NCI-H345 treated with DMSO at 0.1 percent for 48 hours (cell line): Measurements from ENCODE around the gene PHPT1.
"Not testable (repeated sequence)": the region's sequence is repeated elsewhere in the genome, so short reads cannot be mapped to it uniquely, and the experiment has no call there.

Source experiments
- DNase-seq: peaks from one replicate; lab custom pipeline; 2025; ENCODE audit not compliant: unreplicated experiment; lab: John Stamatoyannopoulos, UW

The PHPT1 gene

DNA sequence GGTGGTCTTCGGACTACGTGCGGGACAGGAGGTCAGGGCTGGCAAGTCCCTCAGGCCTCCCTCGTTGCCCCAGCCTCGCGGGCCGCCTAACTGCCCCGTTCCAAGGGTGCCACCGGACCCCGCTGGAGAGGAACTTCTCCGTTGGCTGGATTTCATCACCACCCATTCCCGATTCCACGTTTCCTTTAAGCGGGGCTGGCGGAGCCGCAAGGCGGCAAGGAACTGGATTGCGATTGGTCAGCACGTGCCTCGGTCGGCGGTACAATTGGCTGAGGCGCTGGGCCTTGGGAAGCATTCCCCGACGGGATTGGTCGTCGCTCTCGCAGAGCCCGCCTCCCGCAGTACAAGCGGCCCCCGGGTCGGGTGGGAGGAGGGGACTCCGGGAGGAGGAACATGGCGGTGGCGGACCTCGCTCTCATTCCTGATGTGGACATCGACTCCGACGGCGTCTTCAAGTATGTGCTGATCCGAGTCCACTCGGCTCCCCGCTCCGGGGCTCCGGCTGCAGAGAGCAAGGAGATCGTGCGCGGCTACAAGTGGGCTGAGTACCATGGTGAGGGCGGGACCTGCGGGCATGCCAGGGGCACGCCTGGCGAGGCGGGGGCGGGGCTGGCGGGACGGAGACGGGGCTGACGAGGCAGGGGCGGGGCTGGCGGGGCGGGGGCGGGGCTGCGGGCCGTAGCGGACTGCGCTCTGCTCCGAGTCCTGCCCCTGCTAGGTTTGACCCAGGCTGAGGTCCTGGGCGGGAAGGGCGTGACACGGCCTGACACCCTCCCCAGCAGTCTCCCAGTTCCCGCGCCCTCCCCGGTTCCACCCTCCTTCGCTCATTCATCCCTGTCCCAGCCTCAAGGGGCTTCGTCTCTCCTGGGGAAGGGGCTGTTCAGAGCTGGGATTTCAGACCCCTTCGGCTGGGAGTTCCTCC lies at the start of gene PHPT1:
Gene PHPT1 (plus strand): TSS at position 372 of the 922 bp plus-strand sequence. CDS start 22 bp downstream, at position 394.
- peak; percentile 97 for DNase-seq

DNA sequence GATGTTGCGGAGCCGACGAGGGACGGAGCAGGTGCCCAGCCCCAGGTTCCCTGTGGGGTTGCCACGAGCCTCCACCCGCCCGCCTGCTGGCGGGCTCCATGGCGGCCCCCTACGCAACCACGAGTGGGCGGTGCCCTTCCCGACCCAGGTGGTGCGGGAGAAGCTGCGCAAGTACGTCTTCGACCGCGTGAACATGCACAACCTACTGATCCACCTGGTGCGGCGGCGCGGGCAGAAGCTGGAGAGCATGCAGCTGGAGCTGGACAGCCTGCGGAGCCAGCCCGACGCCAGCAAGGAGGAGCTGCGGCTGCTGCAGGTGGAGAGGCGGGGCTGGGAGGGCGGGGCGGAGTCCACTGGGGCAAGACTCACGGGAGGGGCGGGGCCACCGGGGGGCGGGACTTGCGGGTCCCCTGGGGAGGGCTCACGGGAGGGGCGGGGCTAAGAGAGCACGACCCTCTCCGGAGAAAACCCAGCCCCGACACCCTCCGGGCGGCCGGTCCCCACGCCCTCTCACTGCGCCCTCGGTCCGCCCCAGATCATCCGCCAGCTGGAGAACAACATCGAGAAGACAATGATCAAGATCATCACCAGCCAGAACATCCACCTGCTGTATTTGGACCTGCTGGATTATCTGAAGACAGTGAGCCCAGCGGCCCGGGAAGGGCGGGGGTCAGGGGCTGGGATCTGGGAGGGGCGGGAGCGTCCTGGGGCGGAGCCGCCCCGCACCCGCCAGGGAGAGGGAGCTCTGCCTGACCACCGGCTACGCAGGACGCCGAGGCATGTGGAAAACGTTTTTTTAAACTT lies 49.2 kb upstream of the PHPT1 start:
- DNase-seq: peak; percentile 89

DNA sequence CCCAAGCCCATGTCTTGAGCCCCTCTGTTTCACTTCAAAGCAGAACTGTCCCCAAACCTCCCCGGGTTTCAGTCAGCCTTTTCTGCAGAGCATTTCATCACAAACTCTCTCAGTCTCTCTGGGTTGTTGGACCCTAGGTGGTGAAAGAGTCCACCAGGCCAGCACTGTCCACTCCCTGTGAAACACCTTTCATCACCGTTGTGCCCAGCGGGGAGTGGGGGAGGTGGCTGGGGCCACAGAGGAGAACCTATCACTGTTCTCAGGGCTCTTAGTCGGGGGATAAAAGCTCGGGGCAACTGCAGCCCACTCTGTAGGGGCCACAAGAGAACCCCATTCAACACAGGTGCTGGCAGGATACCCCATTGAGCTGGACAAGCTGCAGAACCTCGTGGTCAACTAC lies 46.9 kb upstream of the PHPT1 start:
- DNase-seq: no peak

DNA sequence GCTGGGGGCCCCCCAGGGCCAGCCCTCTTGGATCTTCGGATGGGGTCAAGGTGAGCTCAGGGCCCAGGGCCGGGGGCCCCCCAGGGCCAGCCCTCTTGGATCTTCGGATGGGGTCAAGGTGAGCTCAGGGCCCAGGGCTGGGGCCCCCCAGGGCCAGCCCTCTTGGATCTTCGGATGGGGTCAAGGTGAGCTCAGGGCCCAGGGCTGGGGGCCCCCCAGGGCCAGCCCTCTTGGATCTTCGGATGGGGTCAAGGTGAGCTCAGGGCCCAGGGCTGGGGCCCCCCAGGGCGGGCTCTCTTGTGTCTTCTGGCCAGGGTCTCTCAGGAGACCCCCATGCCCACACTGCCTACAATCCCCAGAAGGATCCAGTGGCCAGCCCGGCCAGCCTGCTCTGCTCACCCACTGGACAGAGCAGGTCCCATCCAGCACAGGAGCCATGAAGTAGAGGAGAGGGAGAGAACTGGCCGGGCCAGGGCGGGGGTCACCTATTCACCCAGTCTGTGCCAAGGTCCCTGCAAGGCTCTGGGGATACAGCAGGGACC lies 46.1 kb upstream of the PHPT1 start:
- not testable (repeated sequence) for DNase-seq

DNA sequence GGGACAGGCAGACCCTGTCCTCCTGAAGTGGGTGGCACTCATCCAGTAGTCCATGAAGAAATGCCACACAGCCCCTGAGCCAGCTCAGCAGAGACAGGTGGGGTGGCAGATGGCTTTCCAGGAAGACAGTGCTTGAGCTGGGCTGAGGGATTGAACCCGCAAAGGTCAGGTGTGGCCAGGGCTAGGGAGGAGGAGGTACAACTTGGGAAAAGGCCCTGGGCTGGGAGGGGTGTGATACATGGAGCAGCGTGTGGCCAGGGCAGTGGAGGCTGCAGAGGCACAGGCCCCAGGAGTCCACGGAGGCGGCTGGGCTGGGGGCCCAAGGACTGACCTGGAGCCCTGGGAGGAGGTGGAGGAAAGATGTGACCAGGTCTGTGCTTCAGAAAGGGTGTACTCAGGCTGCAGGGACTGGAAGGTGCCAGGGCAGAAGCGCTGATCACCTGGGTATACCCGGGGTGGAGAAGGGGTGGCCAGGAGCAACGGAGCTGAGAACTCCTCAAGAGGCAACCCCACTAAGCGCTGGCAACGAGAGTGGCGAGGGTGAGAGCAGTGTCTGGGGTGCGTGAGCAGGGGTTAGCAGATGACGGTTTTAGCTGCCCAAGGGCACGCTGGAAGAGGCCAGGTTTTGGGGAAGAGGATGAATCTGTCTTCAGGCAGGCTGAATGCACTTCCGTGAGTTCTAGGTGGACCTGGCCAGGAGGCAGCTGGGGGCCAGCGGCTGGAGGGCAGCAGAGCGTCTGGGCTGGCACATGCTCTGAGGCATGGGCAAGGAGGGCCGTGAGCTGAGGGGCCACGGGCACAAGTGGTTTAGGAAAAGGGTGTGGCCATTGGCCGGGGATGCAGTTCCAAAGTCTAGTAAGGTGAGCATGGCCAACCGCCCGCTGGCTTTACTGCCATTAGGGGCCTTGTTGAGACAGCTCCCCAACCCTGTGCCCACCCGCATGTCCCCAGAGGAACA lies 45.4 kb upstream of the PHPT1 start:
- DNase-seq: no peak

DNA sequence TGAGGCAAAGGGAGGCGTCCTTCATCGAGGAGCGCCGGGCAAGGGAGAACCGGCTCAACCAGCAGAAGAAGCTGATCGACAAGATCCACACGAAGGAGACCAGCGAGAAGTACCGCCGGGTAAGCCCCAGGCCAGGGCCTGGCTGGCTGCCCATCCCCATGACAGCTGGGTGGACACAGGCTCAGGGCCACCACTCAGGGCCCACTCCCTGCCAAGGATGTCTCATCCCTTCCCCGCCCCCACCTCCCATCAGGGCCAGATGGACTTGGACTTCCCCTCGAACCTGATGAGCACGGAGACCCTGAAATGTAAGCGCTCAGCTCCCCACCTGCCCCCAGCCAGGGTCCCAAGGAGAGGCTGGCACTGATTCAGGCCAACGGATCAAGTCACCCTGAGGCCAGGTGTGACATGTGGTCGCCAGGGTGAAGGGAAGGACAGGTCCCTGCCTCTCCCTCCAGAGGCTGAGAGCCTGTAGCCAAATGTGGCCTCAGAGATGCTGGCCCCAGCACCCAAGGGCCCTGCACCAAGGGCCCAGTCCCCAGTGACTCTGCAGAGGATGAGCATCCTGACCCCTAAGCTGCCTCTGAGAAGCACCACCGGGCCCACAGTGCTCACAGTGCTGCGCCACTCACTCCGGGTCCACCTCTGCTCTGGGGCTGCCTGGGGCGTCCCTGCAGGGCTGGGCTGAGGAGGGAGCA lies 44.6 kb upstream of the PHPT1 start:
- no peak for DNase-seq

DNA sequence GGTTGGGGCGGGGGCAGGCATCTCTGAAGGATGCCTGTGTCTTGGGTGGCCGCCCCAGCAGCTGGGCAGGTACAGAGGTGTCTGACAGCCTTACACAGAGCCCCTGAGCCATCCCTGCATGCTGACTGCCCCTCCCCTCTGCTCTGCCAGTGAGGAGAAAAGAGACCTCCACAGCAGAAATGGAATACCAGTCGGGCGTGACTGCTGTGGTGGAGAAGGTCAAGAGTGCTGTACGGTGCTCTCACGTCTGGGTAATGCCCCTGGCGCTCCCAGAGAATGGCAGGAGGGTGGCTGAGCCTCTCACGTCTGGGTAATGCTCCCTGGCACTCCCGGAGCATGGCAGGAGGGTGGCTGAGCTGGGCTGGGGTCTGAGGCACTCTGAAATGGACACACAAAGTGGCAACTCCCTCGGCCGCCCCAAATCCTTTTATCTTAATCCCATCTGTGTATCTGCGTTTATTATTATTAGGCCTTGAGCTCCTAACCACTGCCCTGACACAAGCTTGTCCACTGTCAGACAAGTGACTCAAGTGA lies 43.9 kb upstream of the PHPT1 start:
- no peak for DNase-seq

DNA sequence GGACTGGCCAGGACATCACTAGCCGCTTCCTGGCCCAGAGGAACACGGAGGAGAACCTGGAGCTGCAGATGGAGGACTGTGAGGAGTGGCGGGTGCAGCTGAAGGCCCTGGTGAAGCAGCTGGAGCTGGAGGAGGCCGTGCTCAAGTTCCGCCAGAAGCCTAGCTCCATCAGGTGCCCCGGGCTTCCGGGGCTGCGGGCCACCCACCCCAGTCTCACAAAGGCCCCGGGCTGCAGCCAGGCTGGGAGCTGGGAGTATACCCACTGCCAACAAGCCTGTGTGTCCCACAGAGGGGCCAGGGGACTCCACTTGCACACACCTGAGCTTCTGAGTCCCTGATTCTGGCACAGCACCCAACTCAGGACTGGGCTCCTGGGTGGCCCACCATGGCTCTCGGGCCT lies 43.1 kb upstream of the PHPT1 start:
- DNase-seq: no peak

DNA sequence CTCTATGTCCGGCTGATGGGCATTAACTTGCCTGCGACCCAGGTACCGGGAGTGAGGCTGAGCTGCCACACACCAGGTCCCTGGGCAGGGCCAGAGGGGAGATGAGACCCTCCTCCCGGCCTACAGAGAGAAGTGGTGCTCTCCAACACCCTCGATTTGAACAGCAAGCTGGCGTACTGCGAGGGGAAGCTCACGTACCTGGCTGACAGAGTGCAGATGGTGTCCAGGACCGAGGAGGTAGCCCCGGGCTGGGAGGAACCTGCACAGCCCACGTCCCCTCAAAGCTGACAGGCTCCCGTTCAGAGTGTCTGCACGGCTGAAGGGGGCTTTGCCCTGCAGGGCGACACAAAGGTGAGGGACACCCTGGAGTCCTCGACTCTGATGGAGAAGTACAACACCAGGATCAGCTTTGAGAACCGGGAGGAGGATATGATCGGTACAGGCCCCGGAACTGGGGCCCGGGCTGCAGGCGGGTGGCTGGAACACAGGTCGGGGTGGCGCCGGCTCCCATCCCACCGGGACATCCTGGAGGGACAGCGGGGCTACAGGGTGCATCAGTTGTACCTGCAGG lies 42.5 kb upstream of the PHPT1 start:
- no peak for DNase-seq

DNA sequence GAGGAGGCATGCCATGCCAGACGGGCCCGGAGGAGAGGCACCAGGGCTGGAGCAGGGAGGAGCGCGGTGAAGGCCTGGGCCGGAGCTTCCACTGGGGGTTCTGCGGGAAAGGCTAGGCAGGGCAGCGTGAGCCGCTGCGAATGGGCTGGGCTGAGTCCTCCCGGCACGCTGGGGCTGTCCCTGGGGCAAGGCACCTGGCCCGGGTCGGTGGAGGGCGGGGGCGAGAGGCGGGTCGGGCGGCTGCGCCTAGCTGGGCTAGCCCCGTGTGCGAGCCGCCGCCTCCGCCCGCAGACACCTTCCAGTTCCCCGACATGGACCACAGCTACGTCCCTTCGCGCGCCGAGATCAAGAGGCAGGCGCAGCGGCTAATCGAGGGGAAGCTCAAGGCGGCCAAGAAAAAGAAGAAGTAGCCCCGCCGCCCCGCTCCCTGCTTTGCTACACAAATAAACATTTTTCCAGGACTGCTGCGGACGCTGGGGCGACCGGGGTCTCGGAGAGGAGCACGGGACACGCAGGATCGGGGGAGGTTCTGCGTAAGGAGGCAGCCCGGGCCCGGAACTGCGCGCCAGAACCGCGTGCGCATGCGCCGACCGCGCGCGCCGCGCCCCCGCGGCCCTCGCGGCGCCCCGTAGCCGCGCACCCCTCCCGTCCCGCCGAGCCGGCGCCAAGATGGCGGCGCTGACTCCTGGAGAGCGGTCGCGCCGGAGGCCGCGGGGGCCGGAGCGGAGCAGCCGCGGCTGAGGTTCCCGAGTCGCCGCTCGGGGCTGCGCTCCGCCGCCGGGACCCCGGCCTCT lies 41.7 kb upstream of the PHPT1 start, which contains the start of gene RABL6:
Gene RABL6 (plus strand): TSS at position 668 of the 794 bp plus-strand sequence. CDS start 249 bp downstream, outside the sequence.
- peak; percentile 48 for DNase-seq

DNA sequence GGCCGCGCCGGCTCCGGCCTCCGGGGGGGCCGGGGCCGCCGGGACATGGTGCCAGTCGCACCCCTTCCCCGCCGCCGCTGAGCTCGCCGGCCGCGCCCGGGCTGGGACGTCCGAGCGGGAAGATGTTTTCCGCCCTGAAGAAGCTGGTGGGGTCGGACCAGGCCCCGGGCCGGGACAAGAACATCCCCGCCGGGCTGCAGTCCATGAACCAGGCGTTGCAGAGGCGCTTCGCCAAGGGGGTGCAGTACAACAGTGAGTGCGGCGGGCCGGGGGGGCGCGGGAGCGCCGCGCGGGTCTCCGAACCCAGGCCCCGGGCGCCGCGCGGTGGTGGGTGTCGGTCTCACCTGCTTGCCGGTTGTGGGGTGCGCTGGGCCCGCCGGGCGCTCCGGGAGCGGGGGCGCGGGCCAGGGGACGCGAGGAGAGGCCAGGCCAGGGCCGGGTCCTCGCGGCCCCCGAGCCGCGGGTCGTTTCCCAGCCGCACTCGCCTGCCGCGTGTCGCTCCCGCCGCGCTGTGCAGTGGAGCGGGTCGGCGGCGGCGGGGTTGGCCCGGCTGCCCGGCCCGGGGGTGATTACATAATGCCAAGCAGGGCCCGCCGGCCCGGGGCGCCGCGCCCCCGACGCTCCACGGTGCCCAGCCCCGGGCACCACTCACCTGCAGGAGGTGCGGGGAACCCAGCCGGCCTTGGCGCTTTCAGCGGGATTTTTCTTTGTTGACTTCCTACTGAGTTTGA lies 41.0 kb upstream of the PHPT1 start:
- DNase-seq: no peak

DNA sequence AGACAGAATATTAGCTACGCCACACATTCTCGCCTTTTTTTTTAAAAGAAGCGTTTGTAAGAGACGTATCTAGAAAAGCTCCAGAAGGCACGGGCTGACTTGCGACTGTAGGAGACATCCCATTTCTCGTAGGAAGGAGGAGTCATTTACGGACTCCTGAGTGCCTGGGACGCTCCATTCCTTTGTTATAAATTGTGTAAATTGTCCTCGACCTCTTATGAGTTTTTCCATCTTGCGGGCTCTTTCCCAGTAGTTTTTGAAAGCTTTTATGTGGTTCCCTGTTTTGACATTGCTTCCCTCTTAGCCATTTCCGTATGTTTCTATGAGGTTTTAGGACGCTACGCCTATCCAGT lies 40.4 kb upstream of the PHPT1 start:
- DNase-seq: no peak

DNA sequence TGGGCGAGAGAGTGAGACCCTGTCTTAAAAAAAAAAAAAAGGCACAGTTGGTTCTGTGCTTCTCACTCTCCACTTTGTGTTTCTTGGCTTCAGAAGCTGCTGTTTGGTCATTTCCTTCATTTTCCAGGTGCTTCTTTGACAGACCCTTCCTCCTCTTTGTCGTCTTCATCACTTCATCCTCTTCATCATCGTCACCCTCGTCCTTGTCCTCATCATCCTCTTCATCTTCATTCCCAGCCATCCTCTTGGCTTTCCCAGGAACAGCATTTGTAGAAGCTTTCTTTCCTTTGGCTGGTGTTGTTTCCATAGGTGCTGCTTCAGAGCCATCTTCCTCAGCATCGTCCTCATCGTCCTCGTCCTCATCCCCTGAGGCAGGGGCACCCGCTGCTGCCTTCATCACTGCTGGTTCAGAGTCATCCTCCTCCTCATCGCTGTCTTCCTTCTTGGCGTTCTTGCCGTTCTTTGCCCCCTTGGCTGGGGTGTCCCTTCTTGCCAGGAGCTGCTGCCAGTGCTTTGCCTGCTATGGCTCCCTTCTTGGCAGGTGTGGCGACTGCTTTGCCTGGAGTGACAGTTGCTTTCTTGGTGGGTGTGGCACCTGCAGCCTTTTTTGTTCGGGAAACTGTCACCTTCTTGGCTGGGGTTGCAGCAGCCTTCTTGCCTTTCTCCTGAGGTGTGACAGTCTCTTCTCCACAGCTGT lies 34.3 kb upstream of the PHPT1 start:
- no peak for DNase-seq

DNA sequence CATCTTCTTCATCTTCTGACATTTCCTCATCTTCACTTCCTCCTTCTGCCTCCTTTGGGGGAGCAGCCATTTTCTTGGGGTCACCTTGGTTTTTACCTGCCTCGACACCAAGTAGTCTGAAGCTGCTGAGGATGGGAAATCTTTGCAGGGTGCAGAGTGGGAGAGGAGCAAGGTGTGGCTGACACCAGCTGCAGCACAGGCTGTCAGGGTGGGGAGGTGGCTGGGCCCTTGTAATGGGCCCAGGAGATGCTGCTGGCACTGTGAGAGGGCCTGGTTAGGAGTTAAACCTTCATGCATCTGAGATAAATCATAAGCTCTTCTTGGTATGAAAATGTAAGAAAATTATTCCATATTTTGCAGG lies 33.8 kb upstream of the PHPT1 start:
- no peak for DNase-seq

DNA sequence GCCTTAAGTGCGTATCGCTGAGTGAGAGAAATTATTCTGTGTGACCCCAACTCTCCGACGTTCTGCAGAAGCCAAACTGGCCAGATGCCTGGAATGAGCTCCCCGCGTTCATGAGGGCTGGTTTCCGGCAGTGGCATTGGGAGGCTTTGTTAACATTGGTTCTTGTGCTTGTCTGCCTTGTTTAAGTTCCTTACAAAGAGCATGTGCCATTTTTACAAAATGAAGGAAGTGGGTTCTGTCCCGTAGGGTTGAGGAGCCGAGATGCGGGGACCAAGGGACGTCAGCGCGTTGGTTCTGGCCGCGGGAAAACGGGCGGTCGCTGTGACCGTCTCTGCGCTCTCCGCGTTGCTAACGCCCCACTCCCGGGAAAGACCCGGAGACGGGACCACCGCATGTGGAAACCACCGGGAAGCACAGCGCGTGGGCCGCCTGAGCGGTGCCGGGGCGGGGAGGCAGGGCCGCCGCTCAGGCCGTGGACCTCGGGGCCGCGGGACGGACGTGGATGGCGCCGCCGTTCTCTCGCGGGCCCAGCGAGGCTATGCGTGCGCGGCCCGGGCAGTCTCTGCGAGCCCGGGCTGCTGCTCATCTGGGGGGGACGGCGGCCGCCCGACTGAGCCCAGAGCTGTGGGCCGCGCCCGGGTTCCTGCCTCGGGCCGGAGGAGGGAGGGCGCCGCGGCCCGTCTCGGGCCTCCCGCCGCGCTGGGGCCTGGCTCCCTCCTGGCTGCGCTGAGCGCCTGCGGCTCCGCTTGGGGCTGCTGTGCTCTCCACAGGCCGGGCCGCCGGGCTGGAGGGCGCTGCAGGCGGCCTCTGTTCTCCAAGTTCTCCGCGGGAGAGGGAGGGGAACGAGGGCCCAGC lies 28.0 kb upstream of the PHPT1 start:
- no peak for DNase-seq

DNA sequence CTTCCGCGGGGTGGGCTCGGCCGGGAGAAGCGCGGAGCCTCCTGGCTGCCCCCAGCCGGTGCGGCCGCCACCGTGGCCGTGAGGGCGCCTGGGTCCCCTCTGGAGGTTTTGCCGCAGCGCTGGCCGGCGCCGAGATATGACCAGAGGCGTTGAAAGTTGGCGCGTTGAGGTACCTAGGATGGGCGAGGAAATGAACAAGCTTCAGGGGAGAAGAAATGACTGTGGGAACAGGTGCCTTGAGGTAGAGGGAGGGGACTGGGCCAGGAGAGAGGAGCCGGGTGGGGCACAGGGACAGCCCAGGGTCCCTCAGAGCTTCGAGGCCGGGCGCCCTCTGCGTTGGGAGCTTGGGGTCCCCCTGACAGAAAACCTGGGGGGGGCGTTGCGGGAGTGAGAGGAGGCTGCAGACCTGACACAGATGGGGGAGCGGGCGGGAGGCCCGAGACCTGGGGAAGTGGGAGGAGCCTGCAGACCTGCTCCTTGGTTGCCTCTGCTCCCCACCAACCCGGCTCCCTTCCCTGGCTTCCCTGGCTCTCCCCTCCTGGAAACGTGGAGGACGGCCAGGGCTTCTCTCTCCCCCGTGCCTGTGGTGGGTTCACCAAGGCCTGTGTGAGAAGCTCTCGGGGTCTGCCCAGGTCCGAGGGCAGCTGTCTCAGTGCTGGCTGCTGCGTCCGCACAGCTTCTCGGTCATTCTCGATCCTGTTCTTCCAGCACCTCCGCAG lies 27.2 kb upstream of the PHPT1 start:
- DNase-seq: no peak
